Activated CD4-positive, CD25-positive, alpha-beta regulatory T cell (primary cell): Measurements from ENCODE around the gene DIPK2A.

Experiments
- DNase-seq, 4 experiments: peaks; one replicate each; lab custom pipeline; 2025; lab: John Stamatoyannopoulos, UW

The DIPK2A gene

GRCh38 chr3:143971359-143972154 lies at the start of gene DIPK2A:
Gene DIPK2A (plus strand): TSS chr3:143971823. CDS start chr3:143972333, 510 bp downstream.
- peak; percentile 85 to 92 (median 90) for DNase-seq

- DNase-seq = no peak
Measured at GRCh38 chr3:143924522-143925285, 46.9 kb upstream of the DIPK2A start.

GRCh38 chr3:143928056-143928455 lies 43.6 kb upstream of the DIPK2A start:
- DNase-seq = no peak

GRCh38 chr3:143928541-143929255 lies 42.9 kb upstream of the DIPK2A start:
- DNase-seq = no peak

GRCh38 chr3:143934791-143935190 lies 36.8 kb upstream of the DIPK2A start:
- DNase-seq = no peak

GRCh38 chr3:143935678-143936077 lies 35.9 kb upstream of the DIPK2A start:
- DNase-seq = no peak

GRCh38 chr3:143950810-143951209 lies 20.8 kb upstream of the DIPK2A start:
- DNase-seq = no peak

- peak in 2 of 4 experiments; percentile 3 for DNase-seq
Measured at GRCh38 chr3:143951351-143951971, 20.2 kb upstream of the DIPK2A start.

GRCh38 chr3:143952569-143953072 lies 19.0 kb upstream of the DIPK2A start:
- no peak for DNase-seq

GRCh38 chr3:143955113-143955512 lies 16.5 kb upstream of the DIPK2A start:
- DNase-seq = no peak

GRCh38 chr3:143956838-143957237 lies 14.8 kb upstream of the DIPK2A start:
- no peak for DNase-seq

- no peak for DNase-seq
Measured at GRCh38 chr3:143957453-143957852, 14.2 kb upstream of the DIPK2A start.

- no peak for DNase-seq
Measured at GRCh38 chr3:143958966-143959365, 12.7 kb upstream of the DIPK2A start.

- no peak for DNase-seq
Measured at GRCh38 chr3:143961342-143961741, 10.3 kb upstream of the DIPK2A start.

GRCh38 chr3:143963946-143964345 lies 7.7 kb upstream of the DIPK2A start:
- no peak for DNase-seq

- peak; percentile 15 to 39 (median 26) for DNase-seq
Measured at GRCh38 chr3:143970773-143971358, 757 bp upstream of the DIPK2A start.

- DNase-seq = no peak
Measured at GRCh38 chr3:143972155-143972504, 507 bp downstream of the DIPK2A start.

- peak; percentile 28 to 50 (median 43) for DNase-seq
Measured at GRCh38 chr3:143972505-143973258, 1.1 kb downstream of the DIPK2A start.

GRCh38 chr3:143973259-143974021 lies 1.8 kb downstream of the DIPK2A start:
- peak in 1 of 4 experiments; percentile 2 for DNase-seq
